ENCODE results near the gene LACRT.

DNA sequence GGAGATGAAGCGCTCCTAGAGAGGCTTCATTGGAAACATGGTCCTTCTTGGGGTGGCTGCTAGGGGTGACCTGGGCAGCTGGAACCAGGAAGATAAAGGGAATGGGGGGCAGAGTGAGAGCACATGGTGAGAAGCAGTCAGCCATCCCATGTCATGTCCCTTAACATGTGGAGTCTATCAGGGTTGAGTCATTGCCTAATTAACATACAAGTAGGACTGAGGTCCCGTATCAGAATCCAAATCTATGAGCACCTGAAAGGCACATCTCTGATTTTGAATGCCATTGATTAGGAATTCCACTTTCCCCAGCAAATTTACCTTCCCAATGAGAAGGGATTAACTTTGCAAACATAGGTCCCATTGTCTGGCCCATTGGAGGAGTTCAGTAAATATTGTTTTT, 25.9 kb downstream of the LACRT start:
- TF ChIP-seq EZH2 (IDR thresholded peaks at IDR 0.05; ENCODE audit: low read depth, low read length, severe bottlenecking) (no peak), CHD2 (IDR thresholded peaks at IDR 0.05; ENCODE audit: low read length) (no peak), POLR2A (IDR thresholded peaks at IDR 0.05; ENCODE audit: control extremely low read depth in 1 of 2, low read depth in 2 of 2, low read length in 2 of 2) (no peak), FOSL1 (IDR thresholded peaks at IDR 0.05; ENCODE audit: insufficient read depth, low read depth, low read length) (no peak), TEAD4 (IDR thresholded peaks at IDR 0.05; ENCODE audit: low read depth, low read length) (no peak), POLR2AphosphoS5 (IDR thresholded peaks at IDR 0.05; ENCODE audit: low read depth, low read length) (no peak)
- TF ChIP-seq, protein P1, sequence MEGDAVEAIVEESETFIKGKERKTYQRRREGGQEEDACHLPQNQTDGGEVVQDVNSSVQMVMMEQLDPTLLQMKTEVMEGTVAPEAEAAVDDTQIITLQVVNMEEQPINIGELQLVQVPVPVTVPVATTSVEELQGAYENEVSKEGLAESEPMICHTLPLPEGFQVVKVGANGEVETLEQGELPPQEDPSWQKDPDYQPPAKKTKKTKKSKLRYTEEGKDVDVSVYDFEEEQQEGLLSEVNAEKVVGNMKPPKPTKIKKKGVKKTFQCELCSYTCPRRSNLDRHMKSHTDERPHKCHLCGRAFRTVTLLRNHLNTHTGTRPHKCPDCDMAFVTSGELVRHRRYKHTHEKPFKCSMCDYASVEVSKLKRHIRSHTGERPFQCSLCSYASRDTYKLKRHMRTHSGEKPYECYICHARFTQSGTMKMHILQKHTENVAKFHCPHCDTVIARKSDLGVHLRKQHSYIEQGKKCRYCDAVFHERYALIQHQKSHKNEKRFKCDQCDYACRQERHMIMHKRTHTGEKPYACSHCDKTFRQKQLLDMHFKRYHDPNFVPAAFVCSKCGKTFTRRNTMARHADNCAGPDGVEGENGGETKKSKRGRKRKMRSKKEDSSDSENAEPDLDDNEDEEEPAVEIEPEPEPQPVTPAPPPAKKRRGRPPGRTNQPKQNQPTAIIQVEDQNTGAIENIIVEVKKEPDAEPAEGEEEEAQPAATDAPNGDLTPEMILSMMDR (IDR thresholded peaks at IDR 0.05; ENCODE audit: control extremely low read depth in 1 of 3, insufficient read depth in 1 of 3, low read depth in 1 of 3, low read length in 3 of 3): no peak

Measured in H1 (cell line).